Erythroblast (primary cell): ENCODE data around the gene NKD1.

Experiments used
- GATA1 ChIP-seq: IDR thresholded peaks from 2 replicates; pipeline ENCODE4 v1.6.1; 2011; ENCODE audit warnings: low read depth, mild to moderate bottlenecking, control low read depth, low read length, moderate library complexity
- POLR2A ChIP-seq: IDR thresholded peaks from 2 replicates; pipeline ENCODE4 v1.6.1; 2011; ENCODE audit warnings: mild to moderate bottlenecking, low read length

DNA sequence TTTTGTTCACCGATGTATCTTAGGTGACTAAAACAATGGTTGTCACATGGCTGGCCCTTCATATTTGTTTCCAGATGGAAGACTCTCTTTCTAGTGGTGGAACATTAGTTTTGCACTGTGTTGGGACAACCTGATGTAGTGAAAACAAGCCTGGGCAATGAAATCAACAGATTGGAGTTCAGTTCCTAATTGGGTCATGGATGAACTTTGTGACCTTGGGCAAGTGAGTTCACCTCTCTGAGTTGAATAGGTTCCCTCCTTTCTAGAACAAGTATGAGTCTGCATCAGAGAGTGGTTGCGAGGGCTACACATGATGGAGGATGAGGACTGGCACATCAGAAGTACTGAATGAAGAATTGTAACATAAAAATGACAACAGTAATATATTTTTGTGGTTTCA is 2.1 kb upstream of the NKD1 start:
- TF ChIP-seq POLR2A (no peak), GATA1 (no peak)
